ENCODE measurements around the gene GPX8.

DNA sequence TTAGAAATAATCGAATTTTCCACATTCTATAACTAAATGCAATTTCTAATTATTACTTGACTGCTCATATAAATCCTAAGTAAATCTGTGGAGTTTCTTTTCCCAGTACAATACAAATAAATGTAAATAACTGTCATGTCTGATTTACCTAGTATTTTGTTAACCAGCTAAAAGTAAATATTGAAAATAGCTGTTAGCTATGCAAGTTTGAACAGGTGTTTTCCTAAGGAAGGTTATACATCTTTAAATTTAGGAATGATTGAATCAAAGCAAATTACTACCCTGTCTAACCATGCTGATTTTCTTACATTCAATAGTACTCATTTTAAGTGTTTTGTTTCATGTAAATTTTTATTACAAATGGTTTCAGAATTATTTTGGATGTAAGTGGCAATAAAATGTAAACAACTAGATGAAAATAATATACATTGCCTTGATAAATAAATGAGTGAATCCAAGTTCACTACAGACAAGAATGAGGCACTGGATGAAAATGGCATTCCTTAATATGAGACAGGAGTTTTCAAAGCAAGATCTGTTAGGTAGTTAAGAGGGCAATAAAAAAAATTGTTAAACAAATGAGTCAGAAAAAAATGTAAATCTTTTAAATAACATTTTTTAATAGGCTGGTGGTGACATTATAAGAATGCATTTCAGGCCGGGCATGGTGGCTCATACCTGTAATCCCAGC is 51.4 kb downstream of the GPX8 start:
- no peak for TF ChIP-seq POLR2AphosphoS5 (IDR thresholded peaks at IDR 0.05; ENCODE audit: low read depth)
- TF ChIP-seq, protein P1, sequence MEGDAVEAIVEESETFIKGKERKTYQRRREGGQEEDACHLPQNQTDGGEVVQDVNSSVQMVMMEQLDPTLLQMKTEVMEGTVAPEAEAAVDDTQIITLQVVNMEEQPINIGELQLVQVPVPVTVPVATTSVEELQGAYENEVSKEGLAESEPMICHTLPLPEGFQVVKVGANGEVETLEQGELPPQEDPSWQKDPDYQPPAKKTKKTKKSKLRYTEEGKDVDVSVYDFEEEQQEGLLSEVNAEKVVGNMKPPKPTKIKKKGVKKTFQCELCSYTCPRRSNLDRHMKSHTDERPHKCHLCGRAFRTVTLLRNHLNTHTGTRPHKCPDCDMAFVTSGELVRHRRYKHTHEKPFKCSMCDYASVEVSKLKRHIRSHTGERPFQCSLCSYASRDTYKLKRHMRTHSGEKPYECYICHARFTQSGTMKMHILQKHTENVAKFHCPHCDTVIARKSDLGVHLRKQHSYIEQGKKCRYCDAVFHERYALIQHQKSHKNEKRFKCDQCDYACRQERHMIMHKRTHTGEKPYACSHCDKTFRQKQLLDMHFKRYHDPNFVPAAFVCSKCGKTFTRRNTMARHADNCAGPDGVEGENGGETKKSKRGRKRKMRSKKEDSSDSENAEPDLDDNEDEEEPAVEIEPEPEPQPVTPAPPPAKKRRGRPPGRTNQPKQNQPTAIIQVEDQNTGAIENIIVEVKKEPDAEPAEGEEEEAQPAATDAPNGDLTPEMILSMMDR (IDR thresholded peaks at IDR 0.05; ENCODE audit: insufficient read depth, low read length) = no peak
- TF ChIP-seq, protein P2, sequence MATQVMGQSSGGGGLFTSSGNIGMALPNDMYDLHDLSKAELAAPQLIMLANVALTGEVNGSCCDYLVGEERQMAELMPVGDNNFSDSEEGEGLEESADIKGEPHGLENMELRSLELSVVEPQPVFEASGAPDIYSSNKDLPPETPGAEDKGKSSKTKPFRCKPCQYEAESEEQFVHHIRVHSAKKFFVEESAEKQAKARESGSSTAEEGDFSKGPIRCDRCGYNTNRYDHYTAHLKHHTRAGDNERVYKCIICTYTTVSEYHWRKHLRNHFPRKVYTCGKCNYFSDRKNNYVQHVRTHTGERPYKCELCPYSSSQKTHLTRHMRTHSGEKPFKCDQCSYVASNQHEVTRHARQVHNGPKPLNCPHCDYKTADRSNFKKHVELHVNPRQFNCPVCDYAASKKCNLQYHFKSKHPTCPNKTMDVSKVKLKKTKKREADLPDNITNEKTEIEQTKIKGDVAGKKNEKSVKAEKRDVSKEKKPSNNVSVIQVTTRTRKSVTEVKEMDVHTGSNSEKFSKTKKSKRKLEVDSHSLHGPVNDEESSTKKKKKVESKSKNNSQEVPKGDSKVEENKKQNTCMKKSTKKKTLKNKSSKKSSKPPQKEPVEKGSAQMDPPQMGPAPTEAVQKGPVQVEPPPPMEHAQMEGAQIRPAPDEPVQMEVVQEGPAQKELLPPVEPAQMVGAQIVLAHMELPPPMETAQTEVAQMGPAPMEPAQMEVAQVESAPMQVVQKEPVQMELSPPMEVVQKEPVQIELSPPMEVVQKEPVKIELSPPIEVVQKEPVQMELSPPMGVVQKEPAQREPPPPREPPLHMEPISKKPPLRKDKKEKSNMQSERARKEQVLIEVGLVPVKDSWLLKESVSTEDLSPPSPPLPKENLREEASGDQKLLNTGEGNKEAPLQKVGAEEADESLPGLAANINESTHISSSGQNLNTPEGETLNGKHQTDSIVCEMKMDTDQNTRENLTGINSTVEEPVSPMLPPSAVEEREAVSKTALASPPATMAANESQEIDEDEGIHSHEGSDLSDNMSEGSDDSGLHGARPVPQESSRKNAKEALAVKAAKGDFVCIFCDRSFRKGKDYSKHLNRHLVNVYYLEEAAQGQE (IDR thresholded peaks at IDR 0.05; ENCODE audit: insufficient replicate concordance, low read depth) = no peak
- no peak for TF ChIP-seq GABPA (IDR thresholded peaks at IDR 0.05; ENCODE audit: low read depth)

Data from HL-60 (cell line).